IMR-90 (cell line): ENCODE measurements around the gene SYNE1. TPM values are rescaled to one million over a fixed set of nuclear protein-coding genes. Genes with fewer than 3 reads are reported as not detected.

ENCODE experiments used
- ATAC-seq: fragments of 200-7000 bp; cut with Tn5 transposase; 2 replicates; pipeline ENCODE4 v1.9.1; 2020; ENCODE audit warnings: low read depth, mild to moderate bottlenecking, moderate library complexity
- BruUV-seq: library from RNA; stranded (reverse); fragments of 400-500 nt; replicated peaks from 2 replicates; lab custom pipeline; 2021; lab: Mats Ljungman, UMichigan
- CTCF ChIA-PET: fragments of 300-600 bp; formaldehyde crosslinking; extraction: SDS; loops from one replicate; lab custom pipeline; 2021; ENCODE audit warnings: antibody characterized with exemption; lab: Yijun Ruan, JAX
- POLR2A ChIA-PET: fragments of 300-600 bp; sonication (Branson Sonifier 250); formaldehyde crosslinking; loops from one replicate; lab custom pipeline; 2022; ENCODE audit warnings: antibody characterized with exemption; ENCODE audit not compliant: unreplicated experiment; lab: Charles Lee
- DNase-seq: peaks from one replicate; pipeline ENCODE4 v3.0.0; 2013
- H2AFZ ChIP-seq: replicated peaks from 2 replicates; pipeline ENCODE3; 2013; ENCODE audit warnings: low read length, mild to moderate bottlenecking; ENCODE audit not compliant: poor library complexity
- H2AK5ac ChIP-seq: 2 replicates; pipeline ENCODE4 v1.6.1; 2013; ENCODE audit warnings: low read depth, low read length, inconsistent platforms
- H2AK9ac ChIP-seq: replicated peaks from 2 replicates; pipeline ENCODE3; 2013; ENCODE audit warnings: mild to moderate bottlenecking, low read depth, low read length, moderate library complexity; ENCODE audit not compliant: poor library complexity
- H2BK120ac ChIP-seq: 2 replicates; pipeline ENCODE4 v1.6.1; 2013; ENCODE audit warnings: low read depth, low read length, inconsistent platforms
- H2BK15ac ChIP-seq: 3 replicates; pipeline ENCODE4 v1.6.1; 2013; ENCODE audit warnings: low read depth, low read length, inconsistent platforms
- H2BK20ac ChIP-seq: 2 replicates; pipeline ENCODE4 v1.6.1; 2013; ENCODE audit warnings: low read depth, mild to moderate bottlenecking, inconsistent platforms, low read length, moderate library complexity
- H2BK5ac ChIP-seq: 2 replicates; pipeline ENCODE4 v1.6.1; 2013; ENCODE audit warnings: mild to moderate bottlenecking, low read depth, low read length, inconsistent platforms; ENCODE audit not compliant: poor library complexity, severe bottlenecking
- H3K14ac ChIP-seq: replicated peaks from 2 replicates; pipeline ENCODE4 v1.6.1; 2013; ENCODE audit warnings: low read depth, low read length, inconsistent platforms
- H3K18ac ChIP-seq: 2 replicates; pipeline ENCODE4 v1.6.1; 2013; ENCODE audit warnings: low read depth, low read length, control low read depth
- H3K23ac ChIP-seq: 2 replicates; pipeline ENCODE4 v1.6.1; 2013; ENCODE audit warnings: low read depth, low read length, inconsistent platforms
- H3K27ac ChIP-seq: 2 replicates; pipeline ENCODE4 v1.5.1; 2013; ENCODE audit warnings: mild to moderate bottlenecking, control low read depth, low read length; ENCODE audit not compliant: insufficient read depth
- H3K27me3 ChIP-seq: 2 replicates; pipeline ENCODE4 v1.6.1; 2013; ENCODE audit warnings: low read length; ENCODE audit not compliant: control insufficient read depth, insufficient read depth
- H3K36me3 ChIP-seq: 2 replicates; pipeline ENCODE4 v1.6.1; 2013; ENCODE audit warnings: low read length, mixed read lengths; ENCODE audit not compliant: control insufficient read depth, insufficient read depth
- H3K4ac ChIP-seq: 2 replicates; pipeline ENCODE4 v1.6.1; 2013; ENCODE audit warnings: low read depth, low read length, inconsistent platforms
- H3K4me1 ChIP-seq: 2 replicates; pipeline ENCODE4 v1.6.1; 2013; ENCODE audit warnings: low read length, mixed read lengths; ENCODE audit not compliant: control insufficient read depth, insufficient read depth
- H3K4me2 ChIP-seq: 2 replicates; pipeline ENCODE4 v1.6.1; 2013; ENCODE audit warnings: low read depth, mild to moderate bottlenecking, control low read depth, low read length, moderate library complexity
- H3K4me3 ChIP-seq: 2 replicates; pipeline ENCODE4 v1.5.1; 2013; ENCODE audit warnings: low read depth, mild to moderate bottlenecking, control low read depth, low read length, moderate library complexity; ENCODE audit not compliant: insufficient read depth
- H3K56ac ChIP-seq: 2 replicates; pipeline ENCODE4 v1.6.1; 2013; ENCODE audit warnings: low read length, inconsistent platforms; ENCODE audit not compliant: insufficient read depth; ENCODE audit errors: extremely low read depth
- H3K79me1 ChIP-seq, 2 experiments: 2 replicates each; pipeline ENCODE4 v1.6.1; 2013; ENCODE audit warnings: low read length in 2 of 2, inconsistent platforms in 1 of 2, low read depth in 1 of 2
- H3K9ac ChIP-seq: 2 replicates; pipeline ENCODE4 v1.6.1; 2013; ENCODE audit warnings: low read depth, low read length, control low read depth
- H3K9me1 ChIP-seq: 2 replicates; pipeline ENCODE4 v1.6.1; 2013; ENCODE audit warnings: low read length, inconsistent platforms; ENCODE audit not compliant: insufficient read depth
- H3K9me3 ChIP-seq: 2 replicates; pipeline ENCODE4 v1.6.1; 2013; ENCODE audit warnings: low read length; ENCODE audit not compliant: control insufficient read depth, insufficient read depth
- H4K20me1 ChIP-seq: 2 replicates; pipeline ENCODE4 v1.6.1; 2013; ENCODE audit warnings: low read length, inconsistent platforms; ENCODE audit not compliant: insufficient read depth
- H4K5ac ChIP-seq: 2 replicates; pipeline ENCODE4 v1.6.1; 2013; ENCODE audit warnings: mild to moderate bottlenecking, low read depth, low read length, control low read depth
- H4K8ac ChIP-seq, 2 experiments: 2 replicates each; pipeline ENCODE4 v1.6.1; 2013; ENCODE audit warnings: low read depth in 2 of 2, low read length in 2 of 2, control low read depth in 1 of 2, inconsistent platforms in 1 of 2
- H4K91ac ChIP-seq: 2 replicates; pipeline ENCODE4 v1.6.1; 2013; ENCODE audit warnings: low read depth, low read length, inconsistent platforms; ENCODE audit not compliant: insufficient read depth
- CEBPB ChIP-seq: IDR thresholded peaks from 2 replicates; pipeline ENCODE4 v1.6.1; 2012; ENCODE audit warnings: low read depth, low read length, improper control_type of control experiment
- CHD1 ChIP-seq: IDR thresholded peaks from 2 replicates; pipeline ENCODE4 v1.6.1; 2012; ENCODE audit warnings: low read depth, low read length, improper control_type of control experiment
- MAFK ChIP-seq: IDR thresholded peaks from 2 replicates; pipeline ENCODE4 v1.6.1; 2012; ENCODE audit warnings: low read depth, low read length, improper control_type of control experiment
- MXI1 ChIP-seq: IDR thresholded peaks from 2 replicates; pipeline ENCODE4 v1.6.1; 2012; ENCODE audit warnings: low read depth, mild to moderate bottlenecking, low read length, moderate library complexity, borderline replicate concordance
- NFE2L2 ChIP-seq: fragments of 150-350 bp; IDR thresholded peaks from 2 replicates; pipeline ENCODE4 v1.6.1; 2016; ENCODE audit warnings: low read depth, mild to moderate bottlenecking, low read length
- POLR2A ChIP-seq: IDR thresholded peaks from 2 replicates; pipeline ENCODE4 v1.6.1; 2012; ENCODE audit warnings: mild to moderate bottlenecking, low read depth, low read length
- RAD21 ChIP-seq: IDR thresholded peaks from 2 replicates; pipeline ENCODE4 v1.6.1; 2012; ENCODE audit warnings: low read length, improper control_type of control experiment
- WGBS, 2 experiments: methylation state at CpG; one replicate each; pipeline versions ENCODE4 v1.1.5 to v1.1.7; 2013; ENCODE audit warnings: missing lambda C conversion rate in 2 of 2; ENCODE audit not compliant: insufficient read length in 1 of 2; ENCODE audit errors: extremely low coverage in 2 of 2; 5-methylcytosine and 5-hydroxymethylcytosine counted together
- dilution Hi-C: fragments of 300-500 bp; cut with HindIII; formaldehyde crosslinking; loops from one replicate; pipeline ENCODE4 v1.14.3; 2018; ENCODE audit warnings: low sequenced_read_pairs; ENCODE audit not compliant: unreplicated experiment
- in situ Hi-C: fragments of 300-500 bp; cut with MboI; formaldehyde crosslinking; loops from 3 replicates; pipeline ENCODE4 v1.14.3; 2019; ENCODE audit warnings: low sequenced_read_pairs, inconsistent platforms, mixed read lengths
- intact Hi-C: fragments of 100-400 bp; cut with micrococcal nuclease; formaldehyde crosslinking; loops from 2 replicates; pipeline ENCODE4 v1.10.0; 2022
- polyA plus RNA-seq, 3 experiments: library from polyadenylated mRNA; depleted of rRNA; stranded (reverse); fragments of >200 nt; gene quantifications; 2 replicates each; pipeline ENCODE4 v1.2.3, GENCODE V29; 2012; ENCODE audit warnings: low replicate concordance in 1 of 3
- total RNA-seq: library from RNA; depleted of rRNA; stranded (reverse); fragments of >200 nt; gene quantifications from 2 replicates; pipeline ENCODE4 v1.2.3, GENCODE V29; 2012
- TF ChIP-seq, protein P1 (sequence below): fragments of 150-350 bp; IDR thresholded peaks from 2 replicates; pipeline ENCODE4 v1.6.1; 2016; ENCODE audit warnings: low read depth, mild to moderate bottlenecking, low read length, moderate library complexity, borderline replicate concordance
- TF ChIP-seq, protein P2 (sequence below): fragments of 150-350 bp; IDR thresholded peaks from 2 replicates; pipeline ENCODE4 v1.6.1; 2017; ENCODE audit warnings: mild to moderate bottlenecking, antibody characterized with exemption, low read length, low read depth

Gene SYNE1
- total and polyA plus RNA-seq, 2 of the 4 experiments (the other 2 are of a cell fraction) = 34.1 to 159 TPM

DNA sequence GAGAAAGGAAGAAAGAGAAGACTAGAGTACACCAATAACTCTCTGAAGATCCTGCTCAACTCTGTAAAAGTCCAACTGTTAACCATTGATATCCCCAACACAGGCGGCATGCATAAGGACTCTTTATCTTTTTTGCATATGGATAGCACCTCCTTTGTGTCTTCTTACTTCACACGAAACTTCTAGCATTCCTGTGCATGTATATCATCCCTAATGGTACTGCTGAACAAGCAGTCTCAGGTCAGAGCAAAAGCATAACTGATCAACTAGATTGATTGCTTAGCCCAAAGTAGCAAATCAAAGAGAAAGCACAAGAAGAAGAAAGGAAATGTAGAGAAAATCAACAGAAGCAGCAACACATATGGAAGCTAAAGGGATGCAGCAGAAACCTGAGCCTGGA lies 234.4 kb downstream of the SYNE1 start:
- H2AK9ac ChIP-seq = no peak overlapping the region
- no peak overlapping the region for H3K4me2 ChIP-seq
- intact Hi-C loops = no loop called here
- H3K27me3 ChIP-seq = no peaks in the 10 kb centered on the region
- no peak overlapping the region for H2AFZ ChIP-seq
- no peak overlapping the region for H2BK15ac ChIP-seq
- no peaks in the 10 kb centered on the region; the same call in 1 of the 2 replicates for H3K36me3 ChIP-seq
- no peak for DNase-seq
- H3K56ac ChIP-seq = no peak overlapping the region
- H3K23ac ChIP-seq = no peak overlapping the region
- no peaks in the 10 kb centered on the region; the same call in 1 of the 2 replicates for H3K9me1 ChIP-seq
- H2BK120ac ChIP-seq = no peak overlapping the region
- H3K9ac ChIP-seq = no peak overlapping the region
- H3K79me1 ChIP-seq = no peaks in the 10 kb centered on the region; a peak in 1 of 4 replicates
- dilution Hi-C loops = no loop called here
- no peak overlapping the region for H4K91ac ChIP-seq
- no peak overlapping the region for H3K18ac ChIP-seq
- no peak overlapping the region for H2AK5ac ChIP-seq
- POLR2A ChIA-PET = no interaction called here
- no peaks in the 10 kb centered on the region for H4K20me1 ChIP-seq
- no peak overlapping the region for H3K14ac ChIP-seq
- BruUV-seq = no TSS peak
- no peak overlapping the region for H3K4me3 ChIP-seq
- no peaks in the 10 kb centered on the region for H3K9me3 ChIP-seq
- 60% methylated on average over 1 of the region's 2 CpGs; no CpG with 5 or more reads in 1 of the 2 experiments for WGBS, 2 experiments
- no peak for ATAC-seq
- CTCF ChIA-PET = no interaction called here
- H2BK20ac ChIP-seq = no peak overlapping the region
- in situ Hi-C loops = no loop called here
- H3K4me1 ChIP-seq = no peaks in the 10 kb centered on the region; the same call in 1 of the 2 replicates
- H3K27ac ChIP-seq = no peak overlapping the region
- TF ChIP-seq, protein P1, sequence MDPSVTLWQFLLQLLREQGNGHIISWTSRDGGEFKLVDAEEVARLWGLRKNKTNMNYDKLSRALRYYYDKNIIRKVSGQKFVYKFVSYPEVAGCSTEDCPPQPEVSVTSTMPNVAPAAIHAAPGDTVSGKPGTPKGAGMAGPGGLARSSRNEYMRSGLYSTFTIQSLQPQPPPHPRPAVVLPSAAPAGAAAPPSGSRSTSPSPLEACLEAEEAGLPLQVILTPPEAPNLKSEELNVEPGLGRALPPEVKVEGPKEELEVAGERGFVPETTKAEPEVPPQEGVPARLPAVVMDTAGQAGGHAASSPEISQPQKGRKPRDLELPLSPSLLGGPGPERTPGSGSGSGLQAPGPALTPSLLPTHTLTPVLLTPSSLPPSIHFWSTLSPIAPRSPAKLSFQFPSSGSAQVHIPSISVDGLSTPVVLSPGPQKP = no peak
- TF ChIP-seq, protein P2, sequence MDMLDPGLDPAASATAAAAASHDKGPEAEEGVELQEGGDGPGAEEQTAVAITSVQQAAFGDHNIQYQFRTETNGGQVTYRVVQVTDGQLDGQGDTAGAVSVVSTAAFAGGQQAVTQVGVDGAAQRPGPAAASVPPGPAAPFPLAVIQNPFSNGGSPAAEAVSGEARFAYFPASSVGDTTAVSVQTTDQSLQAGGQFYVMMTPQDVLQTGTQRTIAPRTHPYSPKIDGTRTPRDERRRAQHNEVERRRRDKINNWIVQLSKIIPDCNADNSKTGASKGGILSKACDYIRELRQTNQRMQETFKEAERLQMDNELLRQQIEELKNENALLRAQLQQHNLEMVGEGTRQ = no peak
- TF ChIP-seq RAD21 (no peak), CEBPB (no peak), POLR2A (no peak), MAFK (no peak), CHD1 (no peak), NFE2L2 (no peak), MXI1 (no peak)
- H4K8ac ChIP-seq = no peak overlapping the region
- no peak overlapping the region for H4K5ac ChIP-seq
- no peak overlapping the region for H3K4ac ChIP-seq
- no peak overlapping the region for H2BK5ac ChIP-seq
